HG02610 (cell line): ENCODE measurements around the gene TMIGD3.
A peak's percentile ranks its signal among the peaks of the same experiment; 100 is the strongest.

Experiments used
- ATAC-seq: cut with Tn5 transposase; IDR thresholded peaks from one replicate; pipeline ENCODE4 v1.9.1; 2021; ENCODE audit warnings: mild to moderate bottlenecking, moderate library complexity; ENCODE audit not compliant: unreplicated experiment

TMIGD3 gene

GRCh38 chr1:111509997-111510375 lies 6.6 kb upstream of the TMIGD3 start:
- ATAC-seq, result no peak

- ATAC-seq, result peak; percentile 34
These were observed 4.2 kb upstream of the TMIGD3 start for GRCh38 chr1:111507411-111508201.

- ATAC-seq, result no peak
These were observed 3.1 kb upstream of the TMIGD3 start for GRCh38 chr1:111506561-111506960.

GRCh38 chr1:111505641-111506119 lies 2.2 kb upstream of the TMIGD3 start:
- ATAC-seq, result peak; percentile 74

- ATAC-seq, result no peak
These were observed 664 bp upstream of the TMIGD3 start for GRCh38 chr1:111504097-111504496.

GRCh38 chr1:111501645-111502044 lies 1.8 kb downstream of the TMIGD3 start:
- no peak for ATAC-seq

GRCh38 chr1:111499026-111499785 lies 4.2 kb downstream of the TMIGD3 start:
- no peak for ATAC-seq

GRCh38 chr1:111497592-111497991 lies 5.8 kb downstream of the TMIGD3 start:
- no peak for ATAC-seq

- no peak for ATAC-seq
These were observed 7.0 kb downstream of the TMIGD3 start for GRCh38 chr1:111496398-111496797.

- ATAC-seq, result no peak
These were observed 12.4 kb downstream of the TMIGD3 start for GRCh38 chr1:111491070-111491469.

- no peak for ATAC-seq
These were observed 13.2 kb downstream of the TMIGD3 start for GRCh38 chr1:111490220-111490619.

- no peak for ATAC-seq
These were observed 13.8 kb downstream of the TMIGD3 start for GRCh38 chr1:111489604-111490003.

GRCh38 chr1:111488669-111489068 lies 14.8 kb downstream of the TMIGD3 start:
- no peak for ATAC-seq

- no peak for ATAC-seq
These were observed 16.3 kb downstream of the TMIGD3 start for GRCh38 chr1:111487133-111487532.

GRCh38 chr1:111486431-111486830 lies 17.0 kb downstream of the TMIGD3 start:
- no peak for ATAC-seq

- no peak for ATAC-seq
These were observed 18.9 kb downstream of the TMIGD3 start for GRCh38 chr1:111484391-111485026.

GRCh38 chr1:111483876-111484275 lies 19.6 kb downstream of the TMIGD3 start:
- no peak for ATAC-seq

GRCh38 chr1:111483166-111483565 lies 20.3 kb downstream of the TMIGD3 start:
- no peak for ATAC-seq

GRCh38 chr1:111481387-111482221 lies 21.8 kb downstream of the TMIGD3 start:
- peak; percentile 51 for ATAC-seq

- no peak for ATAC-seq
These were observed 22.8 kb downstream of the TMIGD3 start for GRCh38 chr1:111480674-111481073.
